PFSK-1 (cell line): ENCODE data around the gene GPR17.

Experiments
- FOXP2 ChIP-seq: optimal IDR thresholded peaks from 2 replicates; pipeline ENCODE3; 2011; ENCODE audit warnings: borderline replicate concordance, control low read depth, inconsistent platforms; ENCODE audit not compliant: insufficient read depth; ENCODE audit errors: extremely low read length, extremely low read depth
- POLR2AphosphoS5 ChIP-seq: IDR thresholded peaks from 2 replicates; pipeline ENCODE4 v1.6.1; 2012; ENCODE audit warnings: low read depth, mild to moderate bottlenecking, control low read depth, low read length, moderate library complexity
- SIN3A ChIP-seq: IDR thresholded peaks from 2 replicates; pipeline ENCODE4 v1.6.1; 2012; ENCODE audit warnings: mild to moderate bottlenecking, low read length, moderate library complexity, borderline replicate concordance; ENCODE audit not compliant: insufficient read depth
- TAF1 ChIP-seq: IDR thresholded peaks from 2 replicates; pipeline ENCODE4 v1.6.1; 2012; ENCODE audit warnings: low read length, control low read depth, borderline replicate concordance; ENCODE audit not compliant: insufficient read depth
- TF ChIP-seq, protein P1 (sequence below), 2 experiments: IDR thresholded peaks; 2 replicates each; pipeline versions ENCODE4 v1.6.1 to v1.8.0; 2011 to 2012; ENCODE audit warnings: low read depth in 2 of 2, low read length in 2 of 2, control low read depth in 1 of 2, inconsistent platforms in 1 of 2, mild to moderate bottlenecking in 1 of 2, moderate library complexity in 1 of 2; ENCODE audit not compliant: insufficient read depth in 1 of 2

DNA sequence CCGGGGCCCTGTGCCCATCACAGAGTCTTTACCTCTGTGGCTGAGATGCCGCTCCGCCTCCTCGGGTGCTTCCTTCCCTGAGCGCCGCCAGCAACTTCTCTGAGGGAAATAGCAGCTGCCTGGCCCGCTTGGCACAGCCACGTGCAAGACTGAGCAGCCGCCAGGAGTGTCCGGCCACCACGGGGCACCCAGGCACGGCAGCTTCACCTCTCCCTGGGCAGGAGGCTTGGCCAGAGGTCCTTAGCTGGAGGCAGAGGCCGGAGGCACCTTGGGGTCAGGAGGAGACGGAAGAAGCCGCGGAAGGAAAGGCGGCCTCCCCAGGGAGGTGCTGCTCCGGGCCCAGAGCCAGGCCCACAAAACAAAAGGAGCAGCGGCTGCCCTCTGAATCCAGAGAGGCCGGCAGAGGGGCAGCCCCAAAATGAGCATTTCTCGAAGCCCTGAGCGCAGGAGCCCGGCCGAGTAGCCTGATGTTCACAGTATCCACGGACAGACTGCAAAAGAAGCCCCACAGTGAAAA, 35.4 kb downstream of the GPR17 start:
- TF ChIP-seq SIN3A (no peak), POLR2AphosphoS5 (no peak), TAF1 (no peak), FOXP2 (no peak)
- TF ChIP-seq, protein P1, sequence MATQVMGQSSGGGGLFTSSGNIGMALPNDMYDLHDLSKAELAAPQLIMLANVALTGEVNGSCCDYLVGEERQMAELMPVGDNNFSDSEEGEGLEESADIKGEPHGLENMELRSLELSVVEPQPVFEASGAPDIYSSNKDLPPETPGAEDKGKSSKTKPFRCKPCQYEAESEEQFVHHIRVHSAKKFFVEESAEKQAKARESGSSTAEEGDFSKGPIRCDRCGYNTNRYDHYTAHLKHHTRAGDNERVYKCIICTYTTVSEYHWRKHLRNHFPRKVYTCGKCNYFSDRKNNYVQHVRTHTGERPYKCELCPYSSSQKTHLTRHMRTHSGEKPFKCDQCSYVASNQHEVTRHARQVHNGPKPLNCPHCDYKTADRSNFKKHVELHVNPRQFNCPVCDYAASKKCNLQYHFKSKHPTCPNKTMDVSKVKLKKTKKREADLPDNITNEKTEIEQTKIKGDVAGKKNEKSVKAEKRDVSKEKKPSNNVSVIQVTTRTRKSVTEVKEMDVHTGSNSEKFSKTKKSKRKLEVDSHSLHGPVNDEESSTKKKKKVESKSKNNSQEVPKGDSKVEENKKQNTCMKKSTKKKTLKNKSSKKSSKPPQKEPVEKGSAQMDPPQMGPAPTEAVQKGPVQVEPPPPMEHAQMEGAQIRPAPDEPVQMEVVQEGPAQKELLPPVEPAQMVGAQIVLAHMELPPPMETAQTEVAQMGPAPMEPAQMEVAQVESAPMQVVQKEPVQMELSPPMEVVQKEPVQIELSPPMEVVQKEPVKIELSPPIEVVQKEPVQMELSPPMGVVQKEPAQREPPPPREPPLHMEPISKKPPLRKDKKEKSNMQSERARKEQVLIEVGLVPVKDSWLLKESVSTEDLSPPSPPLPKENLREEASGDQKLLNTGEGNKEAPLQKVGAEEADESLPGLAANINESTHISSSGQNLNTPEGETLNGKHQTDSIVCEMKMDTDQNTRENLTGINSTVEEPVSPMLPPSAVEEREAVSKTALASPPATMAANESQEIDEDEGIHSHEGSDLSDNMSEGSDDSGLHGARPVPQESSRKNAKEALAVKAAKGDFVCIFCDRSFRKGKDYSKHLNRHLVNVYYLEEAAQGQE (IDR thresholded peaks at IDR 0.05; ENCODE audit: insufficient read depth in 1 of 2, low read depth in 2 of 2, low read length in 2 of 2): no peak
